T-helper 2 cell treated with Interferon-gamma antibody and Interleukin-4, amounts not matched to agents 100 ng/mL and 5 ng/mL, for 36 hours (primary cell): ENCODE measurements around the gene UNC5A. TPM values are rescaled to one million over a fixed set of nuclear protein-coding genes. Genes with fewer than 3 reads are reported as not detected.

Experiments used
- intact Hi-C: fragments of 100-400 bp; cut with micrococcal nuclease; formaldehyde crosslinking; loops from one replicate; pipeline ENCODE4 v1.15.1; 2023
- total RNA-seq: library from RNA; stranded (reverse); gene quantifications from 2 replicates; pipeline ENCODE4 v1.2.3, GENCODE V29; 2022

Gene UNC5A
- total RNA-seq, 1 donor from 2014 or later: not detected

DNA sequence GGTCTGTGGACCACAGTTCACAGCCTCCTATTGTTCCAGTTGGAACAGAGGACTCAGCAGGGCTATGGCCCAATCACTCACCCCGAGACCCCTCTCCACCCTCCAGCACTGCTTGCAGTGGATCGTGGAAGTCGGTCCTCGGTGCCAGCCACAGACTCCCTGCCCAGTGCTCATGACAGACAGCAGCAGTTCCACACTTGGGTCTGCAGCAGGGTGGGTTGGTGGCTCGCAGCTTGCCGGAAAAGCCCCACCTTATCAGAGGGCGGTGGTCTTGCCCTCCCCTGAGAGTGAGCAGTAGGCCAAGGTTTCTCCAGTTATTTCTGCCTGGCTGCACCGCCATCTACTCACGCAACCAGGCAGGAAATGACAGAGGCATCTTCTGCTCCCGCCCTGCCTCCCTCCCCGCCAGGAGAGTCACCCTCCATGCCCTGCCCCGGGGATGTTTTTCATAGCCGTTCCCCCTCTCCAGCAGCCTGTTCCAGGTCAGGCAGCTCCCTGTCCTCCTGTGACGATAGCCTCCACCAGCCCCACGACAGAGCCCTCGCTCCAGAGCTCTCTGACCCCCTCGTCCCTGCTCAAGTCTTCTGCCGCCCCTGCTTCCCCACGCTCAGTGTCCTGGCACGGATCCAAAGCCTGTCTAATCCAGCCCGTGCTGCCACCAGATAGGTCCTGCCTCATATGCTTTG is 34.5 kb downstream of the UNC5A start:
- intact Hi-C loops: no loop called here

DNA sequence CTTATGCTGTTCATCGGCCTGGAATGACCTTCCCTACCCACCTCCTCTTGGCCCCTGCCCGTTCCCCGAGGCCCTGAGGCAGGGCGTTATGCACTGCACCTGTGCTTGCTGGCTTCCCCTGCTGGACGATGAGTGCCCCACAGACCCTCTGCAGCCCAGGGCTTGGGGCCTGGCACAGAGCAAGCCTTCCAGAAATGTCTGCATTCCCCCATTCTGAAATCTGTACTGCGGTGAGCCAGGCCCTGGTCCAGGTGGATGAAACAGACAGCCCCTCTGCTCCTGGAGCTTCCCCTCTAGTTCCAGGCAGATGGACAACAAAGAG is 35.0 kb downstream of the UNC5A start:
- intact Hi-C loops: no loop called here

GRCh38 chr5:176846335-176847140 is 36.2 kb downstream of the UNC5A start:
- intact Hi-C loops: no loop called here

DNA sequence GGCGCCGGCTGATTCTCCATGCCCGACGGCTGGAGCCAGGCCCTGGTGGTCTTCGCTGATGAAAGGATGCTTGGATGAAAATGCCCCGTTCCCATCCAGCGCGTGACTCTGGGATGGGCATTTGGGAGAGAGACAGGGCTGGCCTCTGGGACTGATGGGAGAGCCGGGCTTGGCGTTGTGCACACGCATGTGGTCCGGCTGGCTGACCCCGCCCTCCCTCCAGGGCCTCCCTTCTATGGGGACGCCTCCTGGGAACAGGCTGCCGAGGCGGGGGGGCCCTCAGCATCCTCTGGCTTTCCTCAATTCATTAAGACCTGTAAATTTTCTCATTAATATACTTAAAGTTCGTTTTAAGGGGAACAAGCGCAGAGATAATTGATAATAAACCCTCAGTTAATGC is 36.8 kb downstream of the UNC5A start:
- intact Hi-C loops: no loop called here

- intact Hi-C loops: no loop called here
Observed at GRCh38 chr5:176847726-176848290, 37.4 kb downstream of the UNC5A start.

DNA sequence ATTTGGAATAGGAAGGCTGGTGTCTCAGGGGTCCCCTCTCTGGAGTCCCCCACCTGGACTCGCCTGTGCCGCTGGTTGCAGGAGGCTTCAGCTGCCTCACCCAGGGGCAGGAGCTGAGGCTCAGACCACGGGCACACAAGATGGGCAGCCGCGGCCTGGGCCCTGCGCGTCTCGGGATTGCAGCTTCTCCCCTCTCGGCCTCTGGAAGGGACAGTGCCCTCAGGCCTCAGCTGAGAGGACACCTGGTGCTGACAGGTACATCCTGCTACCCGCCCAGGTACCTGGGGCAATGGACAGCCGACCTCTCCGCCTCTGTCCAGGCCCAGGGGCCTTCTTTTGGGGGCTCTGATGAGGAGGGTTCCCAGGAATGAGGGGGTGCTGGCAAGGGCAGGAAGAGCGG is 38.3 kb downstream of the UNC5A start:
- intact Hi-C loops: no loop called here

- intact Hi-C loops: no loop called here
Observed at GRCh38 chr5:176849611-176850227, 39.4 kb downstream of the UNC5A start.

GRCh38 chr5:176850371-176851245 is 40.2 kb downstream of the UNC5A start:
- intact Hi-C loops: no loop called here

GRCh38 chr5:176851380-176851779 is 41.0 kb downstream of the UNC5A start:
- intact Hi-C loops: no loop called here

DNA sequence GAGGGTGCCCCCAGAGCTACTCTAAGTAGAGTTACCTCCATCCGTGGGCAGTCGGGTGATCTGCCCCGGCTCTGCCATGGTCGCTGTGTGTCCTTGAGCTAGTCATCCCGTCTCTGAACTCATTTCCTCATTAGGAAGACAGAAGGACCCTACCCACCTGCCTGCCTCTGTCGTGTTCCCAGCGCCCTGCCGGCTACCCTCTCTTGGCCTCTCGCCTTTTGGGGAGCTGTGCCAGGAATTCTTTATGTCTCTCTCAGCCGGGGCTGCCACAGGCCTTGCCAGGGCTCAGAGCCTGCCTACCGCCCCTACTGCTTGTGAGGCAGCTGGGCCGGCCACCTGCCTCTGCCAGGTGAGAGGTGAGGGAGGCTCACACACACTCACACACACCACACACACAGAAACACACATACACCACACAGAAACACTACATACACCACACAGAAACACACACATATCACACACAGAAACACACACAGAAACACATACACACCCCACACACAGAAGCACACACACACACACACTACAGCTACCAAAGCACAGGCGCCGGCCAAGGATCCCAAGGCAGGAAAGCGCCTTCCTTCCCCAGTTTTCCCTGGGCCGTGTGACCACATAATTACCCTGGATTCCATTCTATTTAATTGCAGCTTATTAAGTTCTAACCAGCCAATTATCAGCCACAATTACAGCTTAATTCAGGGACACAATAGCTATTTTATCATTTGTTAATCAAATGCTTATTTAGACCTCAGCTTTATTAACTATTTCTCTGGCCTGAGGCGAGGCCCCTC is 41.7 kb downstream of the UNC5A start:
- intact Hi-C loops: no loop called here

DNA sequence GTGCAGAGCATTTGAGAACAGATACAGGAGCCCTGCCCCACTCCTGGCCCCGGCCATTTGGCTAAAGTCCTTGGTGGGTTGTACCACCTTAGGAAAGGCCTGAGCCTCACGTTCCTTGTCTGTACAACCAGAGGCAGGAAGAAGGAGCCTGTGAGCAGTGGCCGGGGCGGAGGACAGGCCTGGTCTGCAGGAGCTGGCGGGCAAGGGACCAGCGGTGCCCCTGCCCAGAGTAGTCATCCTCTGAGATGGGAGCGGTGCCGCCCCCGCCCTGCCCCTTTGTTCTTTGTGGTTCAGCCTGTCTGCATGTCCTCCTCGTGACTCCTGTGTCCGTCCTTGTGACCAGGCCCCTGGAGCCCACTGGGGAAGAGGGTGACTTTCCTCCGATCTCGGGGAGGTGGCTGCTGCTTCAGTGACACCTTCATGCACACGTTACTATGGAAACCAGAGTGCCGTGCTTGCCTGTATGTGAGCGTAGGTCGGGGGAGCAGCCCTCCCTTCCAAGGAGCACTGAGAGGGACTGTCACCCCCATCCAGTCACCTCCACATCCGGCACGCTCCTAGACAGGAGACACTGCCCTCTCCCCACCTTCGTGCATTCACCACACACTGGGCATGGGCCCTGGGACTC is 42.9 kb downstream of the UNC5A start:
- intact Hi-C loops: no loop called here

- intact Hi-C loops: no loop called here
Observed at GRCh38 chr5:176854164-176854563, 43.8 kb downstream of the UNC5A start.

GRCh38 chr5:176855598-176855997 is 45.2 kb downstream of the UNC5A start:
- intact Hi-C loops: no loop called here

DNA sequence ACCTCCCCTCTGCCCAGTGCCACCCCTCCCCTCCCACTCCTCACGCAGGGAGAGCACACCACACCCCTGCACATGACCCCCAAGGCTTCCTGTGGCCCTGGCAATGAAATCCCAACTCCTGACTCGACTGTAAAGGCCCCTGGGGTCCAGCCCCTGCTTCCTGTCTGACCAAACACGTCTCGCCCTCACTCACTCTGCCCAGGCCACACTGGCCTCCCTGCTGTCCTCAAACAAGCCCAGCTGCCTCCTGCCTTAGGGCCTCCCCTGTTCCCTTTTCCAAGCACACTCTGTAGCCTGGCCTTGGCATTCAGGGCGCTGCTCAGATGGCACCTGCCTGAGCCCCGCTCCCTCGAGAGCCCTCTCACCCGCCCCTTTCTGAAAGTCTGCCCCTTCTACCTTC is 46.4 kb downstream of the UNC5A start:
- intact Hi-C loops: no loop called here

GRCh38 chr5:176857216-176857893 is 47.0 kb downstream of the UNC5A start:
- intact Hi-C loops: no loop called here

- intact Hi-C loops: no loop called here
Observed at GRCh38 chr5:176857894-176858273, 47.5 kb downstream of the UNC5A start.

- intact Hi-C loops: no loop called here
Observed at GRCh38 chr5:176859916-176860315, 49.6 kb downstream of the UNC5A start.

GRCh38 chr5:176860381-176860780 is 50.0 kb downstream of the UNC5A start:
- intact Hi-C loops: no loop called here

GRCh38 chr5:176861276-176861675 is 50.9 kb downstream of the UNC5A start:
- intact Hi-C loops: no loop called here
